ENCODE measurements around the gene RABEP1.
"Not testable (repeated sequence)": the region's sequence is repeated elsewhere in the genome, so short reads cannot be mapped to it uniquely, and the experiment has no call there.

Gene RABEP1

GRCh38 chr17:5422505-5422904 is 140.4 kb downstream of the RABEP1 start:
- DNase-seq, result no peak

- DNase-seq, result no peak
Observed at GRCh38 chr17:5424909-5425308, 142.8 kb downstream of the RABEP1 start.

- no peak for DNase-seq
Observed at GRCh38 chr17:5425826-5426225, 143.7 kb downstream of the RABEP1 start.

DNA sequence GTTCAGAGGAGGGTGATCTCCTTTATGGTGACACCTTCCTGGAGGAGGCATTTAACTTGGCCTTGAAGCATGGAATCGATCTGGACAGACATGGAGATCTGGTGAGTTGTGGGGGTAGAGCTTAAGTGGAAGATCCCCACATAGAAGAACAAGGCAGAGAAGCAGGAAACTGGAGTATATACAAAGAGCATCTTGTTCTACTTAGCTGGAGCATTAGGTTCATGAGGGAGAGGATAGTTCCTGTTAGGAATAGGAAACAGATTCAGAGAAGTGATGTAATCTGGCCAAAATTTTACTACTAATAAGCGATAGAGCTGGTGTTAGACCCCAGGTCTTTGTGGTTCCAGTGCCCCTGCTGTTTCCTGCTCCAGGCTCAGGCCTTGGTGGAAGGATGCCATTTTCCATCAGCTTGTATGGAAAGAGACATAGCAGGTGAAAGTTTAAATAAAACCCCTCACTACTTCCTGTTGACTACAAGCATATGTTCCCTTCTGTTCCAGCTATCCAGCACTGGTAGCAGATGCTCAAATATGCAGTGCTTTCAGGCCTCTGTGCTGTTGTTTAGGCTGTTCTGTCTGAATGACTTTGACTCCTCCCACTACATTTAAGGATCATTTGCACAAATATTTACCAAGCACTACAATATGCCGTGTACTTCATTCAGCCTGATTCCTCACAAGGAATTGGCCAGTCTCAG is 147.3 kb downstream of the RABEP1 start:
- DNase-seq, result no peak

DNA sequence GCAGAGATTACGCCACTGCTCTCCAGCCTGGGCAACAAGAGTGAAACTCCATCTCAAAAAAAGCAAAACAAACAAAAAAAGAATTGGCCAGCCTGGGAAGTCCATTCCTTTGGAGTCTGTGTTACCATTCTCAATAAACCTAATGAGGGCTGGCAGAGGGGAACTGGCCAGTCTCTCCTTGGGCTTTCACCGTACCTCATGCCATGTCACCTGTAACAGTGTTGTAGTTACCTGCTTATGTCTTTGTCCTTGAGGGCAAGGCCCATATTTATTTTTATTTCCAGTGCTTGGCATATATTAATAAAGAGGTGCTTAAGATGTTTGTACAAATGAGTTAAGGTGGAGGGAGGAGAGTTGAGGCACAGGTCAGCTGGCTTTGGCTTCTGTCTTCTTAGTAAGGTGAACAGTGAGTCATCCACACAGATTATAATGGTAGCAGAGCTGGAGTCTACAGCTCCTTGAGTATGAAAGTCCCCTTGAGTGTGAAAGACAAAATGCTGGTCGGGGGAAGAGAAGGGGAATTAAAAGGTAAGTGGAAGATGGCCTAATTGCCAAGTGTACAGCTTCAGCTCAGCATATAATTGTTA is 148.4 kb downstream of the RABEP1 start:
- DNase-seq, result no peak

DNA sequence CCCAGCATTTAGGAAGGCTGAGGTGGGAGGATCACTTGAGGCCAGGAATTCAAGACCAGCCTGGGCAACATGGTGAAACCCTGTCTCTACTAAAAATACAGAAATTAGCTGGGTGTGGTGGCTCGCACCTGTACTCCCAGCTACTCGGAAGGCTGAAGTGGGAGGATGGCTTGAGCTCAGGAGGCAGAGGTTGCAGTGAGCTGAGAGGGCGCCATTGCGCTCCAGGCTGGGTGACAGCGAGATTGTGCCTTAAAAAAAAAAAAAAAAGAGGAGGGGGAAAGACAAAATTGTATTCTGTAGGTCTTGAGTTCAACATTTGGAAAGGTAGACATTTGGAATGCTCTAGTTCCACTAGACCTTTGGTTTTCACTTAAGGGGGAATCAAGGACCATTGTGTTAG is 149.2 kb downstream of the RABEP1 start:
- DNase-seq, result not testable (repeated sequence)

- DNase-seq, result no peak
Observed at GRCh38 chr17:5431949-5432556, 150.0 kb downstream of the RABEP1 start.

GRCh38 chr17:5434984-5435383 is 152.9 kb downstream of the RABEP1 start:
- no peak for DNase-seq
